22Rv1 (cell line): ENCODE measurements around the gene KATNAL1.

Source experiments
- CTCF ChIP-seq: fragments of 450-650 bp; IDR thresholded peaks from 2 replicates; pipeline ENCODE4 v1.5.1; 2017; ENCODE audit warnings: mild to moderate bottlenecking
- ZFX ChIP-seq: fragments of 450-650 bp; IDR thresholded peaks from 2 replicates; pipeline ENCODE4 v1.6.1; 2017; ENCODE audit warnings: antibody characterized with exemption, borderline replicate concordance

- TF ChIP-seq CTCF (no peak), ZFX (no peak)
Observed at GRCh38 chr13:30192320-30193093, 114.8 kb downstream of the KATNAL1 start.
